Limb (tissue), 2 donors: ENCODE data around the gene TMX1.
A peak's percentile ranks its signal among the peaks of the same experiment; 100 is the strongest.

Experiments used
- DNase-seq, 2 donors: peaks; one replicate each; pipeline ENCODE4 v3.0.0-alpha.2; 2016; ENCODE audit errors: extremely low spot score in 2 of 2

The TMX1 gene

DNA sequence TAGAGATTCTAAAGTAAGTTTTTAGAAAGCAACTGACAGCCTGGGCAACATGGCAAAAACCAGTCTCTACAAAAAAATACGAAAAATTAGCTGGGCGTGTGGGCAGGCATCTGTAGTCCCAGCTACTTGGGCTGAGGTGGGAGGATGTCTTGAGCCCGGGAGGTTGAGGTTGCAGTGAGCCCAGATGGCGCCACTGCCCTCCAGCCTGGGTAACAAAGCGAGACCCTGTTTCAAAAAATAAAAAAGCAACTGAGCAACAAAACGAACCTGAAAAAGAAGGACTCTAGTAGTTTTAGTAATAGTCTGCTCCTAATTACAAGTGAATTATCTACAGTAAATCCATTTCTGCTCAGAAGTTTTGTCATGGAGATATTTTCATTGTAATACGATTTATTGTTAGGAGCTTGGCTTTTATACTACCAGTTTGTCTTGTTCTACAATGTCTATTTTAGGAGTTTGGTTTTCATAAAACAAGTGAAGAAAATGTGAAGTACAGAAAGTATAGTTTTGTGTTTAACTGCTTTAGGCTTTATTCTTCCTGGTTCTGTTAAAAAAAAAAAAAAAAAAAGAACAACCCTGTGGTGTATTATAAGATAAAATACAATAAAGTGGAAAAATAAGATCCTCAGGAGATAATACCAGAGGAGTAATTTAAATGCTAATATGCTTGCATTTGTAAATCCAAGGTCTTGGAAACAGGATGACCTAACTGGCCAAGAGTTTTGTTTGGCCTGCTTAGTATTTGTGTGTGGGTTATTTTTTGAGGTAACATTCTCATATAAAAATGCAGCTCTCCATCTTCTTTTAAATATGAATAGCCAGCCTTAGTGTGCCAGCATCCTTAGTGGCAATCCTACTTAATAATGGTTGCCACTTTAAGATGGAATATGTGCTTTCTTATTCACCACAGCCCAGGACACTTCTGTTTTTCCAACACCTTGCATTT, 2.8 kb downstream of the TMX1 start:
- DNase-seq, result no peak

DNA sequence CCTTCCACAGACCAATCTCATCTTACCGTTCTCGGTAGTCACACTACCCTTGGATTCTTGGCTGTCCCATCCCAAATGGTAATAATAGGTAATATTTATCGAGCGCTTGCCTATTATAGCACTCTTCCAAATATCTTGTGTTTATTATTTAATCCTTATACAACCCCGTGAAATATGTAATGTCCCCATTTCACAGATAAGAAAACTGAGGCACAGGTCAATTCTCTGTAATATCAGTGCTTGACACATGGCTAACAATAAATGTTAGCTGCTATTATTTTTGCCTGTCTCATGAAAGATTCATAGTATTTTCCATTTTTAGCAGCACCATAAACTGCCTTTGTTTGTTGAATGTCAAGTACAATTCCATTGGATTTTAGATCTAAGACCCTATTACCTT, 4.5 kb downstream of the TMX1 start:
- DNase-seq, result no peak

GRCh38 chr14:51246032-51246431, 6.0 kb downstream of the TMX1 start:
- DNase-seq, result no peak

DNA sequence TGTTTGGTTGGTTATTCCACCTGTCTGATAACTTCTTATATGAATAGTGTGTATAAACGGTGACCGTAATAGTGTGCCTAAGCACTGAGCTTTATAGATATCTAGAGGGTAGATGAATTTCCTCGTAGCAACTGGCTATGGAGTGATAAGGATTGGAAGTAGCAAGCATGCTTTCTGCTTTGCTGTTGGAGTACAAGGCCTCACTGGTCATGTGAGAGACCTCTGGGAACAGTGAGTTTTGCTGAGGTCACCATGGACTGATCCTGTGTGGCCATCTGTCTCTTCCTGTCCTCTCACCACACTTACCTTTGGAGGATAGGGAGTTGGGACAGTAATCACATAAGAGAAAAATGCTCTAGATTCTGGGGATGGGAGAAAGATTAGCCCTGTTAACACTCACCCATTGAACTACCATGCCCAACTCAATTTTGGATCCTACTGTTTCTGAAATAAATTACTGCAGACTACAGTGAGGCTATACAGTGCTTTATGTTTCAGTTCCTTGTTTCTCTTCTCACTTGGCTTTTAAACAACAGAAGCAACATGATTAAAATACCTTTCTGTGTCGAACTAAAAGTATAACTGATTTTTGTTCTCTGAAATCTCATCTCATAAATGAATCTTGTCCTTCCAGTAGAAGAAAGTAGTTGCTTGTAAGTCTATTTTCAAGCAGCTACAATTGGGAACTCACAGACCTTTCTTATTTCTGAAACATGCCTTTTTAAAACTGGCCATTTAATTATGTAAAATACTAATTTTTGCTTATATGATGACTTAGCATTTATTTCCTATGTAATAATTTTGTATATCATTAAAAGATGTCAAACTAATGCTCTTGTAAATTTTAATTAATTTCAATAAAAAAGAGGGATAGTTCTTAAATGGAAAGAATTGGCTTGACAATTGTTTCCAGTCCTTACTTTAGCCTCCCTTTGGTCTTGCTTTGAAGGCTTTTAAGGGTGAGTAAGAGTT, 8.3 kb downstream of the TMX1 start:
- no peak for DNase-seq

- DNase-seq, result no peak
Observed at GRCh38 chr14:51251486-51251885, 11.4 kb downstream of the TMX1 start.

- no peak for DNase-seq
Observed at GRCh38 chr14:51253880-51254279, 13.8 kb downstream of the TMX1 start.

DNA sequence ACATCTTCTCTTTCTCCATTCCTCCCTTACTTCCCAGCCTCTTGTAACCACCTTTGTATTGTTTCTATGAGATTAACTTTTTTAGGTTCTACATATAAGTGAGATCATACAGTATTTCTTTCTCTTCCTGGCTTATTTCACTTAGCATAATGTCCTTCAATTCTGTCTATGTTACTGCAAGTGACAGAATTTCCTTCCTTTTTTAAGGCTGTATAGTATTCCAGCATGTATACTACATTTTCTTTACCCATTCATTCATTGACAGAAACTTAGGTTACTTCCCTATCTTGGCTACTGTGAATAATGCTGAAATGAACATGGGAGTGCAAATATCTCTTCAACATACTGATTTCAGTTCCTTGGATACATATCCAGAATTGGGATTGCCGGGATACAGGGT, 18.2 kb downstream of the TMX1 start:
- no peak for DNase-seq

GRCh38 chr14:51258788-51259187, 18.7 kb downstream of the TMX1 start:
- no peak for DNase-seq

GRCh38 chr14:51260225-51260624, 20.2 kb downstream of the TMX1 start:
- DNase-seq, result no peak

DNA sequence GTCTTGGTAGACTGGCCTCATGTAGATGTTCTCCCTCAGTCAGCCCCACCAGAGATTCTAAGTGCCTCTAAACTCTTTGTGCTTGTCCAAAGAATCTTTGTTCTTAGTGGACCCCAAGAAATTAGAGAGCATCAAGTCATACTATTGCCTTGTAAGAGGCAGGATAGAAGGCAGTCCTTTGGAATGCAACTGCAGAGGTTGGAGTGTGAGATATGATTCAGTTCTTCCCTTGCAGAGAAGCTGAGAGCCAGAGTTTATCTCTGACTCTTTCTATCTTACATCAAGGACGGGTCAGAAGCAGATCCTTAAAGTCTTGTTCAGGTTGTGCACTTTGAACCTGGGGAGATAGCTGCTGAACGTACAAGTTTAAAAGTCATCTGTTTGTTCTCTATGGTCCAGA, 21.1 kb downstream of the TMX1 start:
- DNase-seq, result no peak

DNA sequence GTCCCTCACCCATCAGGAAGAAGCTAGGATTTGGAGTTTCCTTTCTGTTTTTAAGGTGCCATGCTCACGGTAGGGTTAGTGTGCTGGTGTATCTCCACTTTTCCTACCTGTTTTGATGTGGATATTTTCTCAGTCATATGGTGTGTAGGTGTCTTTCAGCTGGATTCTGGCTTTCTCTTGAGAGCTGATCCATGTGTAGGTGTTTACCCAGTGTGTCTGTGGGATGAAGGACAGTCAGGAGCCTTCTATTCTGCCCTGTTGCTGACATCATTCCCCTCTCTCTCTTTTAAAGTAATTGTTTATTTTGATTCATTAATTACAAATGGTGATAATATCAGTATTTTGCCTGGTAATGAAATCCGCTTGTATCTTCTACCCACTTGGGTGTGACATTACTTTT, 22.8 kb downstream of the TMX1 start:
- no peak for DNase-seq

DNA sequence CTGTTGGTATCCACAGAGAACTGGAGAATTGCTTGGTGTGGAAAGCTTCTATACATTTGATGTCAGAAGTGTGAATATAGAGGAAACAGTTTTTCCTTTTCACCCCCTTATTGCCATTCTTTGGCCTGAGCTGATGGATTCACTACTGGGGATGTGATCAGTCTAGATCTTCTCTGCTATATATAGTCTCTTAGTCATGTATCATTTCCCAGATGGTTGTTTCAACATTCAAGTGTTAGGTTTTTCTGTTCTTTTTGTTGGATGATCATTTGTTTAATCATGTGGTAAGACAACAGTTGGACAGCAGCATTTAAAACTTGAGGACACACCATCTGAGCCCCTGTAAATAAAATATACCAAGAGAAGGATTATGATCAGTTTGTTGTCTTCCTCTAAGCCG, 29.6 kb downstream of the TMX1 start:
- no peak for DNase-seq

- DNase-seq, result no peak
Observed at GRCh38 chr14:51276605-51277004, 36.6 kb downstream of the TMX1 start.

DNA sequence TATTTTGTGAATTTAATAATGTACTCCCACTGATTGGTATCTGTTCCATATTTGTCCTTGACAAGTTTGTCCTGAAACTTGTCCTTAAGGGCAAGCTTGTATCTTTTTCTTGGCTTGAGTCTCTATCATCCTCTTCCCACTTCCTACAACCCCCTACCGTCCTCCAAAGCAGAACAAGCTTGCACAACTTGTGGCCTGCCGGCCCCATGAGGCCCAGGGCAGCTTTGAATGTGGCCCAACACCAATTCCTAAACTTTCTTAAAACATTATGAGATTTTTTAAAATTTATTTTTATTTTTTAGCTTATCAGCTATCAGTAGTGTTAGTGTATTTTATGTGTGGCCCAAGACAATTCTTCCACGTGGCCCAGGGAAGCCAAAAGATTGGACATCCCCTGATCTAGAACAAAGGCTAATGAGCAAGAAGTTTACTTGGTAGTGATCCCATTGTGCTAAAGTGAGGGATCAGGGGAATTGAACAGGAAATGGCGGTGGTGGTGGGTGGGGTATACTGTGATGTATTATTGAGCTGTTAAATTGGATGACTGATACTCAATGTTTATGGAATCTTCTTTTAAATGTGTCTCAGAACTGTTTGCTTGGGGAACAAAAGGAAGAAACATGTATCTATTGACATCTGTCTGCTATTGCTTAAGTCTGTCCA, 37.8 kb downstream of the TMX1 start:
- DNase-seq, result no peak

- DNase-seq, result no peak
Observed at GRCh38 chr14:51282517-51282916, 42.5 kb downstream of the TMX1 start.

DNA sequence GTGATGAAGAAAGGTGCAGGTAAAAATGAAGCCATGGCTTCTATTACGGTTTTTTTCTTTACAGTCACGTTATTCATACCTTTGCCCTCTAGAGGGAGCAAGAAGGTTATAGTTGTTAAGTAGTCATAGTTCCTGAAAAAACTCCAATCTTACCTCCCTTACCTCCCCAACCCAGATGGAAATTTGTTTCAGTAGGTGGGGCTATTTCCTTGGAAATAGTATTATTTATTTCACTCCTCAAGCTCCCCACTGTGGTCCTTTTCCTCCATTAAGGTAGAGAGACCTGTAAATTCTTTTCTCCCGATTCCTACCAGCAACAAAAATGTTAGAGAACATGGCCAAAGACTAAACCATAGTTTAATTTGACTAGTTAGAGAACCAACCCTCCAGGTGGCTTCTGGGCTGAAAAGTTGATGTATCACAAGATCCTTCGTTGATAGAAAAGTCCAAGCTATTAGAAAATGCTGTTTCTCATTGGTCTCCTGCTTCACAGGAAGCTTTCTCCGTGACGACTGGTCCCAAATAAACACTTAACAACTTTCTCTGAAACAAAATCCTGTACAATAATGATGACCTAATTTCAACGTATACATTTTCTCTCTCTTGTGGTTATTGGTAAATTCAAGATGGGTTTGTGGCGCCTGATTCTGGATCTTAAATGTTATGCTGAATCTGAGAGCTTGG, 43.5 kb downstream of the TMX1 start:
- peak in 1 of 2 donors; percentile 94 for DNase-seq

DNA sequence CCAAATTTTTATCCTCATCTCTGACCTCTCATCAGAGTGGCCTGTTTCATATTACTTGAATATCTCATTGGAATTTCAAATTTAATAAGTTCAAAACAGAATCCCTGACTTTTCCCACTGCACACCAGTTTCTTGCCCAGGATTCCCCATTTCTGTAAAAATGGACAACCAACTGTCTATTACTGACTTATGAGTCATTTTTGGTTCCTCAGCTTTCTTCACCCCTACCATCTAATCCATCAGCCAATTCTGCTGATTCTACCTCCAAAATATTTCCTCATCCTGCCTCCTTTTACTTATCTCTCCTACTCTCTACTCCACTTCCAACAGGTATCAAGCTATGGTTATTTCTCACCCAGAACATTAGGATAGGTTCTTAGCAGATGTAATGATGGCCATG, 44.2 kb downstream of the TMX1 start:
- no peak for DNase-seq

GRCh38 chr14:51285120-51285519, 45.1 kb downstream of the TMX1 start:
- DNase-seq, result no peak

- no peak for DNase-seq
Observed at GRCh38 chr14:51289169-51289568, 49.1 kb downstream of the TMX1 start.

GRCh38 chr14:51290132-51290531, 50.1 kb downstream of the TMX1 start:
- no peak for DNase-seq

GRCh38 chr14:51291016-51291415, 51.0 kb downstream of the TMX1 start:
- DNase-seq, result no peak
